Heart right ventricle (tissue), 16 donors: ENCODE data around the gene LSS. TPM values are rescaled to one million over a fixed set of nuclear protein-coding genes. Genes with fewer than 3 reads are reported as not detected.

ENCODE experiments used
- ATAC-seq, 8 donors: fragments of 200-7000 bp; cut with Tn5 transposase; one replicate each; pipeline ENCODE4 v1.9.1; 2020; ENCODE audit warnings: mild to moderate bottlenecking in 8 of 8, moderate library complexity in 8 of 8, moderate number of reproducible peaks in 1 of 8
- DNase-seq, 2 donors: peaks; one replicate each; pipeline ENCODE4 v3.0.0-alpha.2; 2020
- H3K27ac ChIP-seq, 10 donors: fragments of 200-600 bp; sonication (generic) in 2 of 10; one replicate each; pipeline versions ENCODE4 v1.5.0 to v1.8.0; 2020 to 2022; ENCODE audit warnings: mild to moderate bottlenecking in 3 of 10
- H3K27me3 ChIP-seq, 7 donors: fragments of 200-600 bp; one replicate each; pipeline ENCODE4 v1.8.0; 2021 to 2022; ENCODE audit warnings: mild to moderate bottlenecking in 2 of 7
- H3K36me3 ChIP-seq, 9 donors: fragments of 200-600 bp; sonication (generic) in 1 of 9; one replicate each; pipeline versions ENCODE4 v1.5.0 to v1.8.0; 2020 to 2022; ENCODE audit warnings: mild to moderate bottlenecking in 2 of 9
- H3K4me1 ChIP-seq, 9 donors: fragments of 200-600 bp; sonication (generic) in 1 of 9; one replicate each; pipeline versions ENCODE4 v1.5.0 to v1.8.0; 2020 to 2022; ENCODE audit warnings: mild to moderate bottlenecking in 4 of 9
- H3K4me3 ChIP-seq, 10 donors: fragments of 200-600 bp; sonication (generic) in 2 of 10; one replicate each; pipeline versions ENCODE4 v1.5.0 to v1.8.0; 2020 to 2022; ENCODE audit warnings: mild to moderate bottlenecking in 7 of 10, moderate library complexity in 2 of 10
- H3K9me3 ChIP-seq, 11 donors: fragments of 200-600 bp in 10 of 11; sonication (generic) in 2 of 11; one replicate each; pipeline versions ENCODE4 v1.5.0 to v1.8.0; 2013 to 2022; ENCODE audit warnings: mild to moderate bottlenecking in 2 of 11, control low read depth in 1 of 11, moderate library complexity in 1 of 11
- CTCF ChIP-seq, 9 donors: fragments of 200-600 bp; sonication (generic) in 2 of 9; IDR thresholded peaks; one replicate each; pipeline versions ENCODE4 v1.5.0 to v1.8.0; 2021 to 2022; ENCODE audit warnings: antibody characterized with exemption in 9 of 9, mild to moderate bottlenecking in 5 of 9, moderate library complexity in 1 of 9
- WGBS, 2 donors: extraction: QIAGEN DNeasy Blood & Tissue Kit; methylation state at CpG; one replicate each; pipeline ENCODE4 v1.1.7; 2013; ENCODE audit warnings: inconsistent platforms in 1 of 2; 5-methylcytosine and 5-hydroxymethylcytosine counted together
- intact Hi-C, 10 donors: fragments of 100-400 bp; cut with DNase I; formaldehyde crosslinking; loops; one replicate each; pipeline versions ENCODE4 v1.11.1 to v1.14.2; 2022
- polyA plus RNA-seq, 2 donors: library from polyadenylated mRNA; stranded (reverse); fragments of 200-250 nt; gene quantifications; one replicate each; pipeline ENCODE4 v1.2.3, GENCODE V29; 2013
- total RNA-seq, 10 donors: library from RNA; stranded (reverse); fragmentation: NEBNext Ultra II Directional in 3 of 10; extraction: Animal tissue kit (Norgen Biotek cat#: 25700) in 3 of 10; gene quantifications; one replicate each; pipeline versions ENCODE4 v1.2.1 to v1.2.4, GENCODE V29; 2021 to 2023
- donor health status: Arrhythmogenic right ventricular cardiomyopathy.
- donor health status: ischemic (EF 13 %, LVEDD 7.1; RV severe dilation, severe dysfunction).
- donor health status: healthy with polysubstance abuse.
- donor health status: DM: no; HTN: yes; CAD: no.
- donor health status: DM: no; HTN: no; CAD: no.
- donor health status: ischemic (EF 25% LVEDD 6.9; RV normal size, moderate dysfunction).
- donor health status: ischemic (EF 25% LVEDD 5.7; RV mildly dilated, moderate dysfunction).
- donor health status: healthy.
- donor health status: DM: yes; HTN: yes; CAD: no.
- donor health status: Ischemic cardiomyopathy.
- donor health status: ischemic (EF 35%, LVEDD 5.7; RV mildly dilated, moderate dysfunction).
- donor health status: nonischemic (EF 11% LVEDD 7.7; RV severe dilation, severe dysfunction).
- donor health status: DM: yes; HTN: yes; CAD: no.
- donor health status: PGD.
- donor health status: ischemic (EF 29% LVEDD 5.4; RV normal size, mild dysfunction).
- donor health status: nonischemic (EF 23%, LVEDD 6.1; RV moderate dilation, normal function).

The LSS gene
- total and polyA plus RNA-seq, 12 donors, result 22.5 to 74.7 (median 40.7) TPM

GRCh38 chr21:46189959-46190490, 38.5 kb downstream of the LSS start:
- Histone ChIP-seq H3K36me3 (peaks cover 0 to 53% (median 16%) of the 10 kb centered on the region in 9 donors), H3K27me3 (no peaks in the 10 kb centered on the region), H3K9me3 (no peaks in the 10 kb centered on the region), H3K4me1 (peaks cover 15 to 42% (median 32%) of the 10 kb centered on the region in 9 donors), H3K27ac (peak overlapping the region; percentile 69 to 96 (median 86)), H3K4me3 (no peak overlapping the region)
- ATAC-seq (peak in 1 of 8 donors; percentile 36), DNase-seq (no peak)
- no peak for TF ChIP-seq CTCF (IDR thresholded peaks at IDR 0.05)
- WGBS, 2 donors, result 97 to 98% methylated on average over 14 of the region's 14 CpGs
- intact Hi-C loops, result loop anchor here in 4 of 10 donors (2.0 to 10.0 kb wide), 6 partner anchors 37 to 135 kb away; partner anchors contain the start of genes LSS (in 3 of the 4), C21orf58 (in 1 of the 4), MCM3AP (in 1 of the 4) and PCNT (in 1 of the 4)

GRCh38 chr21:46189213-46189958, 39.2 kb downstream of the LSS start:
- peak in 4 of 8 donors; percentile 9 to 38 (median 29) for ATAC-seq
- H3K27ac ChIP-seq, result peak overlapping the region; percentile 69 to 96 (median 86)

GRCh38 chr21:46188226-46189212, 40.1 kb downstream of the LSS start:
- H3K4me1 ChIP-seq, result peaks cover 15 to 46% (median 32%) of the 10 kb centered on the region in 9 donors
- no peaks in the 10 kb centered on the region for H3K9me3 ChIP-seq
- H3K27me3 ChIP-seq, result no peaks in the 10 kb centered on the region
- TF ChIP-seq CTCF (IDR thresholded peaks at IDR 0.05), result peak in 3 of 9 donors; percentile 19 to 23 (median 22)
- WGBS, 2 donors, result 35 to 43% methylated on average over 17 of the region's 17 CpGs
- ATAC-seq, result peak; percentile 61 to 84 (median 77)
- peak; percentile 58 to 75 for DNase-seq
- H3K4me3 ChIP-seq, result no peak overlapping the region
- peaks cover 0 to 38% (median 2%) of the 10 kb centered on the region in 9 donors for H3K36me3 ChIP-seq
- peak overlapping the region; percentile 69 to 96 (median 86) for H3K27ac ChIP-seq
- intact Hi-C loops, result loop anchor here in 4 of 10 donors (2.0 to 10.0 kb wide), 5 partner anchors 38 to 136 kb away; partner anchors contain the start of genes LSS (in 3 of the 4), C21orf58 (in 1 of the 4), MCM3AP (in 1 of the 4) and PCNT (in 1 of the 4)

More at GRCh38 chr21:46189213-46189958, 39.2 kb downstream of the LSS start:
- Histone ChIP-seq H3K4me1 (peaks cover 15 to 42% (median 32%) of the 10 kb centered on the region in 9 donors), H3K9me3 (no peaks in the 10 kb centered on the region), H3K4me3 (no peak overlapping the region), H3K27me3 (no peaks in the 10 kb centered on the region), H3K36me3 (peaks cover 0 to 47% (median 10%) of the 10 kb centered on the region in 9 donors)
- TF ChIP-seq CTCF (IDR thresholded peaks at IDR 0.05), result no peak
- 65 to 69% methylated on average over 9 of the region's 9 CpGs for WGBS, 2 donors
- no peak for DNase-seq
- intact Hi-C loops, result loop anchor here in 4 of 10 donors (2.0 to 10.0 kb wide), 5 partner anchors 37 to 135 kb away; partner anchors contain the start of genes LSS (in 3 of the 4), C21orf58 (in 1 of the 4), MCM3AP (in 1 of the 4) and PCNT (in 1 of the 4)
